Kidney tubule cell (primary cell): ENCODE data around the gene RGS13.
"Not testable (repeated sequence)": the region's sequence is repeated elsewhere in the genome, so short reads cannot be mapped to it uniquely, and the experiment has no call there.

Experiments
- DNase-seq: peaks from one replicate; pipeline ENCODE4 v3.0.0-alpha.2; 2018; ENCODE audit warnings: low spot score

The RGS13 gene

GRCh38 chr1:192675716-192676115, 39.8 kb downstream of the RGS13 start:
- no peak for DNase-seq

- no peak for DNase-seq
Measured at GRCh38 chr1:192678099-192678498, 42.2 kb downstream of the RGS13 start.

- DNase-seq, result no peak
Measured at GRCh38 chr1:192682335-192682734, 46.4 kb downstream of the RGS13 start.

- DNase-seq, result not testable (repeated sequence)
Measured at GRCh38 chr1:192683081-192683480, 47.1 kb downstream of the RGS13 start.

- DNase-seq, result no peak
Measured at GRCh38 chr1:192689459-192689858, 53.5 kb downstream of the RGS13 start.

- no peak for DNase-seq
Measured at GRCh38 chr1:192691041-192691440, 55.1 kb downstream of the RGS13 start.

GRCh38 chr1:192696082-192696481, 60.1 kb downstream of the RGS13 start:
- no peak for DNase-seq

- no peak for DNase-seq
Measured at GRCh38 chr1:192697771-192698170, 61.8 kb downstream of the RGS13 start.

GRCh38 chr1:192698731-192699130, 62.8 kb downstream of the RGS13 start:
- no peak for DNase-seq

GRCh38 chr1:192700834-192701271, 64.9 kb downstream of the RGS13 start:
- peak; percentile 81 for DNase-seq

GRCh38 chr1:192702212-192702902, 66.4 kb downstream of the RGS13 start:
- DNase-seq, result peak; percentile 8

GRCh38 chr1:192703283-192704206, 67.6 kb downstream of the RGS13 start:
- peak; percentile 13 for DNase-seq

- DNase-seq, result no peak
Measured at GRCh38 chr1:192705510-192705909, 69.6 kb downstream of the RGS13 start.

- DNase-seq, result no peak
Measured at GRCh38 chr1:192706936-192707335, 71.0 kb downstream of the RGS13 start.

GRCh38 chr1:192707978-192708547, 72.1 kb downstream of the RGS13 start:
- no peak for DNase-seq

GRCh38 chr1:192709544-192709943, 73.6 kb downstream of the RGS13 start:
- peak; percentile 40 for DNase-seq
